ENCODE data around the gene RIMS3.

GRCh38 chr1:40684669-40685068 is 19.2 kb upstream of the RIMS3 start:
- TF ChIP-seq JUND (IDR thresholded peaks at IDR 0.05) = no peak
- no peak for TF ChIP-seq CTCF (IDR thresholded peaks at IDR 0.05 in 2 of 3, conservative IDR thresholded peaks at IDR 0.05 in 1 of 3; ENCODE audit: borderline replicate concordance in 1 of 3, insufficient read depth in 1 of 3, low read depth in 2 of 3, low read length in 2 of 3)
- TF ChIP-seq TCF7L2 (IDR thresholded peaks at IDR 0.05; ENCODE audit: borderline replicate concordance, extremely low read depth, insufficient read depth, insufficient read length) = no peak
- TF ChIP-seq MAX (IDR thresholded peaks at IDR 0.05) = no peak
- no peak for TF ChIP-seq RAD21 (IDR thresholded peaks at IDR 0.05; ENCODE audit: low read depth)
- TF ChIP-seq POLR2A (IDR thresholded peaks at IDR 0.05; ENCODE audit: borderline replicate concordance, extremely low read depth, insufficient read depth, insufficient read length) = no peak
- TF ChIP-seq EZH2 (IDR thresholded peaks at IDR 0.05) = no peak
- no peak for TF ChIP-seq EZH2phosphoT487 (IDR thresholded peaks at IDR 0.05; ENCODE audit: borderline replicate concordance)
- TF ChIP-seq ZNF274 (IDR thresholded peaks at IDR 0.05; ENCODE audit: low read depth, low read length) = no peak

All from HCT116 (cell line).